Caki2 (cell line): ENCODE results near the gene DAD1. TPM values are rescaled to one million over a fixed set of nuclear protein-coding genes. Genes with fewer than 3 reads are reported as not detected.

Experiments used
- DNase-seq: peaks from one replicate; pipeline ENCODE4 v3.0.0-alpha.2; 2015; ENCODE audit warnings: low read depth
- in situ Hi-C: cut with HindIII; loops from 2 replicates; pipeline ENCODE4 v1.10.0; 2016; ENCODE audit warnings: low sequenced_read_pairs, low pct_unique_long_range_greater_than_20kb, mixed read lengths
- total RNA-seq: library from RNA; depleted of rRNA; stranded (reverse); fragments of >200 nt; shearing (Covaris generic); gene quantifications from 2 replicates; pipeline ENCODE4 v1.2.3, GENCODE V29; 2014; ENCODE audit warnings: low replicate concordance

DAD1 gene
- total RNA-seq, 1 experiment from 2014 or later: 398 TPM

- DNase-seq: no peak
- in situ Hi-C loops: no loop called here
These were observed 55.8 kb downstream of the DAD1 start for GRCh38 chr14:22533057-22533704.

DNA sequence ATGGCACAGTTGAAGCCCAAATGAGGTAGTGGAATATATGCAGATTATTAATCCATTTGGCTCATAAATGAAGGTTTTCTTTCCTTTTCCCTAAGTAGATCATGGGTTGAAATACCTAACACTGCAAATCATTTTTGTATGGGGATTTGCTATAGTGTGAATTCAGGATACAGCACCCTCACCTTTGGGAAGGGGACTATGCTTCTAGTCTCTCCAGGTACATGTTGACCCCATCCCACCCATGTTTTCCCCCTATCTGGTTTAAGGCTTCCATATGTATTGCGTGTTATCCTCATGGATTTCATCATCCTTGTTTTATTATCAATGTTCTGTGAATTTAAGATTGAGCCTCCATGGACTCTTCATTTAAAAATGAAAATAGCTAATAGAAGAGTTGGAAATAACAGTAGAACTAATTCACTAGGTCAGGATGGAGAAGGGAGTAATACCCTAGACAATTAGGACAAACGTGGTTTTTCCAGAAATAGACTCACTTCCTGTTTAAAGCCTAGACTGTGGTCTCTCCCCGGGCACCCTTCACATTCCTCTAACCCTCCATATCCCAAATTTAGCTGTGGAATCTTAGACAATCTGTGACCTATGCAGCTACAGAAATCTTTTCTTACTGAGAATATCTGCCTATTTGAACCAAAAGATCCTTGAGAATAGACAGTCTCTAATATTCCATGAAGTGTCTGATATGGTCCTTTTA, 56.5 kb downstream of the DAD1 start:
- DNase-seq: no peak
- in situ Hi-C loops: no loop called here

DNA sequence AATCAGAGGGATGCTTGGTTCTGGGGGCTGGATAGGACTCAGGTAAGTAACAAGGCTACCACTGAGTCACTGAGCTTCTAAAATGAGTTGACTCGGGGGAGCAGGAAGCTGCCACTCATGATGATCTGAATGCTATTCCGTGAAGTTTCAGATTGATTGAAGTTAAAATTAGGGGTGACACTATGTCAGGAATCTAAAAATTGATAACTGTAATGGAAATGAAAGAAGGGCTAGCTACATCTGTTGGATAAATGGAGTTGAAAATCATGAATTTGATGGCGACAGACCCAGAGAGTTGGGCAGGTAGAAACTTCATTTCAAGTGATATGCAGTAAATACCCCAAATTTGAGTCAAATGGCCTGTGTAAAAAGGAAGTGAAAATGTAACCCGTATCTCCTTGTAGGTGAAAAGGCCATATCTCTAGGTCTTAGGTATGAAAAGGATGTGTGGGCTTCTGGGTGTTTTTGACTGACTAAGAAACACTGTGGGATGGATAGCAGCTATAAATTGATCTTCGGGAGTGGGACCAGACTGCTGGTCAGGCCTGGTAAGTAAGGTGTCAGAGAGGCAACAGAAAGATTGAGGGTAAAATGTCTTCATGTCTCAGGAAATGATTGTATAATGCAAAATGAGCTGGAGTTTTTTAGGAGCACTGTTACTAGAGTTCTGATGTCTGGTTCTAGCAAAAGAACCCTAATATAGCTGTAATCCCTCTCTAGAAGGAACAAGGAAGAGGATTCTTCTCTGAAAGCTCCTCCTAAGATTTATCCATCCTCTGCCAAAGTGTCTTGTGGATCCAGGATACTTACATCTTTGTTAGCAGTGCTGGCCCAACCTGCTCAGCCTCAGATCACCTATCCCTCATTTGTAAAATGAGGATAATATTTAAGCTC, 57.3 kb downstream of the DAD1 start:
- in situ Hi-C loops: no loop called here
- no peak for DNase-seq

DNA sequence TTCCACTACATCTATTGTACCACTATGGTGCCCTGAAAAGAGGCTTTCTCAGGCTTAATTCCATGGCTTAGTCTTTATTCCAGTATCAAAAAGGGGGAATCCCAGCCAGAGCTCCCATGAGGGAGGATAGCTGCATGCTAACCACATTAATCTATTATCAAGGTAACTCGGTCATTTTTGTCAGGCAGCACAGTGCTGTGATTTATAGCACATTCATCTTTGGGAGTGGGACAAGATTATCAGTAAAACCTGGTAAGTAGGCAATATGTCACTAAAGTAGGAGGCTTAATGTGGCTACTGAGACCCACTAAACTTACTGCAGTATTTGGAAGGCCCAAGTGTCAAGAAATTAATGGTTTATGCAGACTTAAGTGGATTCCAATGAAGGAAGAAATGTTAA, 58.9 kb downstream of the DAD1 start:
- in situ Hi-C loops: no loop called here
- DNase-seq: no peak

DNA sequence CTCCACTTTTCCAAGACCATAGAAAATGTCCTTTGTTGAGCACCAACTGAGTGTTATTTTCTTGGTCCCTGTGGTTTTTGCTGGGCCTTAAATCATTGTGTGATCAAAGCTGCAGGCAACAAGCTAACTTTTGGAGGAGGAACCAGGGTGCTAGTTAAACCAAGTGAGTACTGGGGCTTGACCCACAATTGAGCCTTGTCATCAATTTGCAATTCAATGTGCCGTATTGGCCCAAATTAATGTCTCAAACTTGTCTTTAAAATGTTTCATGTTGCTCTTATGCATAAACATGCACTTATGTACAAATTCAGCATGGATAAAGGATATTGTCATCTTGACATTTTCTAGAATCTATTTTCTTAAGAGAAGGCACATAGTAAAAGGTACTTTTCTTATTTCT, 62.3 kb downstream of the DAD1 start:
- DNase-seq: no peak
- in situ Hi-C loops: no loop called here

- in situ Hi-C loops: no loop called here
- DNase-seq: no peak
These were observed 62.8 kb downstream of the DAD1 start for GRCh38 chr14:22526218-22526617.

- in situ Hi-C loops: no loop called here
- DNase-seq: no peak
These were observed 64.3 kb downstream of the DAD1 start for GRCh38 chr14:22524784-22525161.

- DNase-seq: no peak
- in situ Hi-C loops: no loop called here
These were observed 64.8 kb downstream of the DAD1 start for GRCh38 chr14:22524115-22524783.

DNA sequence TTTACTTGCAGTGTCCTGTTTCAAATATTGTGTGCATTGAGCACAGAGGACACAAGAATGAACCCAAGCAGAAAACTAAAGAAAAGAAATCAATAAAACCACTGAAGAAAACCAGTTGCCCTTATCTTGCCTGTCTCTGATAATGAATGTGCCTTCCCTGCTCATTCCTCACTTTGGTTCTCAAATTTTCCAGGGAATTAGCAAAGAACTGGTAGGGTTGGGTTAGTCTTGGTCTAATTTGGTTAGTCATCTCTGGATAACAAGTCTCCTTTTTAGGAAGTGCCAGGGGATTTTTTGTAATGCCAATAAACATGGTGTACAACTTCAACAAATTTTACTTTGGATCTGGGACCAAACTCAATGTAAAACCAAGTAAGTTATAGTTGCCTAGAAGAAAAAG, 65.7 kb downstream of the DAD1 start:
- in situ Hi-C loops: no loop called here
- no peak for DNase-seq

DNA sequence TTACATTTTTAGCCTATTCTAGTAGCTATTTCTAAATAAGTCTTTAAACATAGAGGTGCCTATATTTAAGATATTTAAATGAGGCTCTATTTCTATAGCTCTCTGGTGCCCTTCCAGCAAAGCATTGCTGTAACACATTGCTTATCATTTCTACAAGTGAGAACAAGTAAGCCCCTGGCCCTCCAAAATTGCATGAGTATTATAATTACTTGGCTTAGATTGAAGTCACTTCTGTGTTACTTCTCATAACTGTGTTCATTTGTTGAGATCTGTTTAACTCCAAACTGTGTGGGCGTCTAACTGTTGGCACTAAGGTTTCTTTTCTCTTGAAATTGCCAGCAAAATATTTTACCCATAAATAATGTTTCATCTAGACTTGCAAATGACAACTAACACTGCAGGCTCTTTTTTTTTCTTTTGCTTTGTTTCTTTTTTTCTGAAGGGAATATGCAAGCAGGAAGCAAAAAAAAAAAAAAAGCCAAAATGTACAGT, 66.5 kb downstream of the DAD1 start:
- DNase-seq: no peak
- in situ Hi-C loops: no loop called here

DNA sequence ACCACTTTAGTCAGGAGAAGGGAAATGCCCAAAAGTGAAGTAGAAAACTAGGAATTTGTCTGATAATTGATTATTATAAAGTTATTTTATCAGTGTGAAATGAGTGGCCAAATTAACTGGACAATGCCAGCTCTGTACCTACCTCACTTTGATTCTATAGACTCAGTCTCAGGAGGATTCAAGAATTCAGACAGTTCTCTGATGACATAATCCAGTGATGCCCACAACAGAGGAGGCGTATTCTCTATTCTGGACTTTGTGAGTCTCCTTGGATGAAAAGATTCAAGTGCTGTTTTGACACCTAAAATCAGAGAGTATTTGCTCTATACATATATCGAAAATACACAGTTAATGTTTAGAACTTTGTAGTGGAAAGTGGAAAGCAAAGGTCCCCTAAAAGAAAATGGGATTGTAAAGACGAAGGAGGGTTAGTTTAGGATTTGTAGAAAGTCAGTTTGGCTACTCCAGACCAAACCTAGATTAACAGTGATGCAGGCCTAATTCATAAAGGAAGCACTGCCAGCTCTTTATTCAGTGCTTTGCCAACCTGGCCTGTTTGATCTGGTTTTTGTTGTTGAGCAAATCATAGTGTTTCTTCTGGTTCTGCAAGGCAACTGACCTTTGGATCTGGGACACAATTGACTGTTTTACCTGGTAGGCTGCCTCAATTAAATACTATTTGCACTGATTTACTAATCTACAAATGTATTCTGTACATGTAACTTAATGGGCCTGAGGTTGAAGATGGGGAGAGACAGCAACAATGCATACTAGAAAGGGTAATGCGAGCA, 67.4 kb downstream of the DAD1 start:
- DNase-seq: no peak
- in situ Hi-C loops: no loop called here

DNA sequence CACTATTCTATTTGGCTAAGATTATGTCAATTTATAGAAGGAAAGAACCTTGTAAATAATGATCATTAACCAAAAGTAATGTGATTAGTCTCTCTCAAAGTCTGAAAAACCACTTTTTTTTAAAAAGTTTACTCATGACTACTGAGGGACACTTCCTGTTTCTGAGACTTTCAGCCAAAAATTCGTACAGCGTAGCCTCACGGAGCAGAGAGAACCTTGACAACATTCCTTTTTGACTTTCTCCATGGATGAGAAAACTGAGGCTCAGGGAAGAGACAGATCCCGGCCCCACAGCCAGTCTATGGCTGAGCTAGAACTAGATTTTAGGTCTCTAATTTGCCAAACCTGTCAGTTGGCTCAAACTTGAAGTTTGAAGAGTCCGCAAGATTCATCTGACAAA, 68.2 kb downstream of the DAD1 start:
- in situ Hi-C loops: no loop called here
- no peak for DNase-seq

GRCh38 chr14:22519877-22520685, 68.9 kb downstream of the DAD1 start:
- in situ Hi-C loops: no loop called here
- no peak for DNase-seq

- DNase-seq: no peak
- in situ Hi-C loops: no loop called here
These were observed 71.0 kb downstream of the DAD1 start for GRCh38 chr14:22518073-22518472.

- in situ Hi-C loops: no loop called here
- DNase-seq: no peak
These were observed 71.8 kb downstream of the DAD1 start for GRCh38 chr14:22517117-22517720.

GRCh38 chr14:22515929-22516328, 73.1 kb downstream of the DAD1 start:
- in situ Hi-C loops: no loop called here
- DNase-seq: no peak
